ENCODE measurements around the gene CORO6.

The CORO6 gene

GRCh38 chr17:29610395-29610794, 12.3 kb downstream of the CORO6 start:
- H3K4me3 ChIP-seq (ENCODE audit: low read depth, low read length): no peak overlapping the region
- TF ChIP-seq, protein P1, sequence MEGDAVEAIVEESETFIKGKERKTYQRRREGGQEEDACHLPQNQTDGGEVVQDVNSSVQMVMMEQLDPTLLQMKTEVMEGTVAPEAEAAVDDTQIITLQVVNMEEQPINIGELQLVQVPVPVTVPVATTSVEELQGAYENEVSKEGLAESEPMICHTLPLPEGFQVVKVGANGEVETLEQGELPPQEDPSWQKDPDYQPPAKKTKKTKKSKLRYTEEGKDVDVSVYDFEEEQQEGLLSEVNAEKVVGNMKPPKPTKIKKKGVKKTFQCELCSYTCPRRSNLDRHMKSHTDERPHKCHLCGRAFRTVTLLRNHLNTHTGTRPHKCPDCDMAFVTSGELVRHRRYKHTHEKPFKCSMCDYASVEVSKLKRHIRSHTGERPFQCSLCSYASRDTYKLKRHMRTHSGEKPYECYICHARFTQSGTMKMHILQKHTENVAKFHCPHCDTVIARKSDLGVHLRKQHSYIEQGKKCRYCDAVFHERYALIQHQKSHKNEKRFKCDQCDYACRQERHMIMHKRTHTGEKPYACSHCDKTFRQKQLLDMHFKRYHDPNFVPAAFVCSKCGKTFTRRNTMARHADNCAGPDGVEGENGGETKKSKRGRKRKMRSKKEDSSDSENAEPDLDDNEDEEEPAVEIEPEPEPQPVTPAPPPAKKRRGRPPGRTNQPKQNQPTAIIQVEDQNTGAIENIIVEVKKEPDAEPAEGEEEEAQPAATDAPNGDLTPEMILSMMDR (conservative IDR thresholded peaks at IDR 0.05; ENCODE audit: low read depth, low read length): no peak
- DNase-seq (ENCODE audit: low read depth): no peak

GRCh38 chr17:29608986-29609385, 13.7 kb downstream of the CORO6 start:
- no peak for DNase-seq (ENCODE audit: low read depth)
- TF ChIP-seq, protein P1 (conservative IDR thresholded peaks at IDR 0.05; ENCODE audit: low read depth, low read length): no peak
- no peak overlapping the region for H3K4me3 ChIP-seq (ENCODE audit: low read depth, low read length)

DNA sequence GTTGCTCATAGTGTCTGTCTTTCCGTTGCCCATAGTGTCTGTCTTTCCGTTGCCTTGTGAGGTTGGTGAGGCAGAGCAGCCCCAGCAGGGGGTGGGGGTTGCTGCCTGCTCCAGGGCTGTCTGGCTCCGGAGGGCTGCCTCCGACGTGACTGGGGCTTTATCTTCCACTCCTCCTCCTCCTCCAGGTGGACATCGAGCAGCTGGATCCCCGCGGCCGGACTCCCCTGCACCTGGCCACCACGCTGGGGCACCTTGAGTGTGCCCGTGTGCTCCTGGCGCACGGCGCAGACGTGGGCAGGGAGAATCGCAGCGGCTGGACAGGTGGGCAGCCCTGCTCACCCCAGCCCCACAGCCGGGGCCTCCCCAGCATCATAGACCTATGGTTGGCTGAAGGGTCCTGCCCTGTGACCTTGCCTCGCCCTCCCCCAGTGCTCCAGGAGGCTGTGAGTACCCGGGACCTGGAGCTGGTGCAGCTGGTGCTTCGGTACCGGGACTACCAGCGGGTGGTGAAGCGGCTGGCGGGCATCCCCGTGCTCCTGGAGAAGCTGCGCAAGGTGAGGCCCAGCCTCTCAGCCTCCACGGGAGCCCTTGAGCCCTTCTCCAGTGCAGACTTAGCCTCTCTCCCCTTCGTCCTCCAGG, 15.0 kb downstream of the CORO6 start:
- H3K4me3 ChIP-seq (ENCODE audit: low read depth, low read length): no peak overlapping the region
- no peak for DNase-seq (ENCODE audit: low read depth)
- TF ChIP-seq, protein P1 (conservative IDR thresholded peaks at IDR 0.05; ENCODE audit: low read depth, low read length): no peak

- TF ChIP-seq, protein P1 (conservative IDR thresholded peaks at IDR 0.05; ENCODE audit: low read depth, low read length): no peak
- H3K4me3 ChIP-seq (ENCODE audit: low read depth, low read length): no peak overlapping the region
- no peak for DNase-seq (ENCODE audit: low read depth)
Observed at GRCh38 chr17:29603109-29603674, 19.5 kb downstream of the CORO6 start.

- no peak for DNase-seq (ENCODE audit: low read depth)
- H3K4me3 ChIP-seq (ENCODE audit: low read depth, low read length): no peak overlapping the region
- TF ChIP-seq, protein P1 (conservative IDR thresholded peaks at IDR 0.05; ENCODE audit: low read depth, low read length): no peak
Observed at GRCh38 chr17:29597361-29598172, 25.1 kb downstream of the CORO6 start.

GRCh38 chr17:29596811-29597210, 25.9 kb downstream of the CORO6 start:
- no peak for DNase-seq (ENCODE audit: low read depth)
- TF ChIP-seq, protein P1 (conservative IDR thresholded peaks at IDR 0.05; ENCODE audit: low read depth, low read length): no peak
- no peak overlapping the region for H3K4me3 ChIP-seq (ENCODE audit: low read depth, low read length)
